Lower lobe of right lung (tissue), 2 donors: ENCODE data around the gene DCX. TPM values are rescaled to one million over a fixed set of nuclear protein-coding genes. Genes with fewer than 3 reads are reported as not detected.

Experiments used
- ATAC-seq, 2 donors: fragments of 200-7000 bp; cut with Tn5 transposase; one replicate each; pipeline ENCODE4 v1.9.1; 2020 to 2022; ENCODE audit warnings: mild to moderate bottlenecking in 2 of 2, moderate library complexity in 2 of 2
- DNase-seq: peaks from one replicate; pipeline ENCODE4 v3.0.0-alpha.2; 2020
- H3K27ac ChIP-seq: fragments of 200-600 bp; one replicate; pipeline ENCODE4 v1.8.0; 2022
- H3K27me3 ChIP-seq: fragments of 200-600 bp; one replicate; pipeline ENCODE4 v1.8.0; 2022; ENCODE audit warnings: low read depth
- H3K36me3 ChIP-seq: fragments of 200-600 bp; one replicate; pipeline ENCODE4 v1.8.0; 2022; ENCODE audit warnings: mild to moderate bottlenecking
- H3K4me1 ChIP-seq: fragments of 200-600 bp; one replicate; pipeline ENCODE4 v1.8.0; 2022
- H3K4me3 ChIP-seq: fragments of 200-600 bp; one replicate; pipeline ENCODE4 v1.8.0; 2022; ENCODE audit warnings: mild to moderate bottlenecking
- H3K9me3 ChIP-seq: fragments of 200-600 bp; one replicate; pipeline ENCODE4 v1.8.0; 2022
- CTCF ChIP-seq: fragments of 200-600 bp; IDR thresholded peaks from one replicate; pipeline ENCODE4 v1.8.0; 2022; ENCODE audit warnings: antibody characterized with exemption, mild to moderate bottlenecking
- intact Hi-C: fragments of 100-400 bp; cut with DNase I; formaldehyde crosslinking; loops from one replicate; pipeline ENCODE4 v1.11.0; 2022
- total RNA-seq: library from RNA; stranded (reverse); fragmentation: NEBNext Ultra II Directional; extraction: Animal tissue kit (Norgen Biotek cat#: 25700); gene quantifications from one replicate; pipeline ENCODE4 v1.2.1, GENCODE V29; 2021
- donor health status: DM: no; HTN: yes; CAD: no; lungs with severe emphysema.

The DCX gene
- total RNA-seq, 1 donor from 2014 or later = not detected

DNA sequence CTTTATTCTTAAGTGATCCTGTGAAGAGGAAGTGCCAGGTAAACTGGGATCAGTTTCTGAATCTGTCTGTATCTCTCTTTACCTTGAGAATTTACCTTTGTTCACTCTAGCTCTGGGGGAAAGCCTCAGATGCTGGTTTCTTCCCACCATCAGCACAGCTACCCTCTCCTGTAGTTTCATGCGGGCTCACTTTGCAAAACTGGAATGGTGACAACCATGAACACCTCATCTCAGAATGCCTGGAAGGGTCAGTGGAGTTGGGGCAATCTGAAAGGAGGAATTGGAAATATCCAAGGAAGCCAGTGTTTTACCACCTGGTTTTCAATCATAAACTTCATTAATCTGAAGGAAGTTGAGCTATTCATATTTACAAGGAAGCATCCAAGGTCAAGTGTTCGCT is 30.8 kb upstream of the DCX start:
- TF ChIP-seq CTCF = no peak
- Histone ChIP-seq H3K9me3 (no peaks in the 10 kb centered on the region), H3K27ac (no peak overlapping the region), H3K4me3 (no peak overlapping the region), H3K27me3 (no peaks in the 10 kb centered on the region), H3K36me3 (no peaks in the 10 kb centered on the region), H3K4me1 (no peaks in the 10 kb centered on the region)
- intact Hi-C loops = no loop called here
- no peak for ATAC-seq
- no peak for DNase-seq

GRCh38 chrX:111435469-111435868 is 23.5 kb upstream of the DCX start:
- Histone ChIP-seq H3K27me3 (no peaks in the 10 kb centered on the region), H3K9me3 (no peaks in the 10 kb centered on the region), H3K4me3 (no peak overlapping the region), H3K27ac (no peak overlapping the region), H3K4me1 (no peaks in the 10 kb centered on the region), H3K36me3 (no peaks in the 10 kb centered on the region)
- no peak for DNase-seq
- TF ChIP-seq CTCF = no peak
- intact Hi-C loops = no loop called here
- no peak for ATAC-seq

DNA sequence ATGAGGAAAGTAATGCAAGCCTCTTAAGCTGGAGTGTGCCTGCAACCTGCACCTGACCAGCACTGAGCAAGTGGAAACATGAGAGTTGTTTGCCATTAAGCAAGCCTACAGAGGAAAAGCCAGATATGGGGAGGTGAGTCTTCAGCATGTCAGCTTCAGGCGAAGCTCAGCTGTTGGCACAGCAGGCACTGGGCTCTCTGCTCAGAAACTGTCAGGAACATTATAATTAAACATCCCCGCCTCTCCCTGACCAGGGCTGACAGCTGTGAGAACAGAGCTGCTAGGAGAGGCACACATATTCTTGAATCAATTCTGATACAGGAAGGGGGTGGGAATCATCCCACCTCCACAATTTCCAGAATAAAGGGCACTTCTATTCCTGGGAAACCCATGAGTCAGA is 19.0 kb upstream of the DCX start:
- H3K27me3 ChIP-seq = no peaks in the 10 kb centered on the region
- no peak for TF ChIP-seq CTCF
- H3K4me1 ChIP-seq = no peaks in the 10 kb centered on the region
- H3K27ac ChIP-seq = no peak overlapping the region
- H3K36me3 ChIP-seq = no peaks in the 10 kb centered on the region
- ATAC-seq = no peak
- no peak overlapping the region for H3K4me3 ChIP-seq
- no peak for DNase-seq
- H3K9me3 ChIP-seq = no peaks in the 10 kb centered on the region
- intact Hi-C loops = no loop called here

GRCh38 chrX:111411557-111411956 is 435 bp downstream of the DCX start:
- H3K27me3 ChIP-seq = no peaks in the 10 kb centered on the region
- intact Hi-C loops = no loop called here
- no peak overlapping the region for H3K27ac ChIP-seq
- DNase-seq (no peak), ATAC-seq (no peak)
- TF ChIP-seq CTCF = no peak
- no peak overlapping the region for H3K4me3 ChIP-seq
- no peaks in the 10 kb centered on the region for H3K36me3 ChIP-seq
- no peaks in the 10 kb centered on the region for H3K4me1 ChIP-seq
- no peaks in the 10 kb centered on the region for H3K9me3 ChIP-seq

DNA sequence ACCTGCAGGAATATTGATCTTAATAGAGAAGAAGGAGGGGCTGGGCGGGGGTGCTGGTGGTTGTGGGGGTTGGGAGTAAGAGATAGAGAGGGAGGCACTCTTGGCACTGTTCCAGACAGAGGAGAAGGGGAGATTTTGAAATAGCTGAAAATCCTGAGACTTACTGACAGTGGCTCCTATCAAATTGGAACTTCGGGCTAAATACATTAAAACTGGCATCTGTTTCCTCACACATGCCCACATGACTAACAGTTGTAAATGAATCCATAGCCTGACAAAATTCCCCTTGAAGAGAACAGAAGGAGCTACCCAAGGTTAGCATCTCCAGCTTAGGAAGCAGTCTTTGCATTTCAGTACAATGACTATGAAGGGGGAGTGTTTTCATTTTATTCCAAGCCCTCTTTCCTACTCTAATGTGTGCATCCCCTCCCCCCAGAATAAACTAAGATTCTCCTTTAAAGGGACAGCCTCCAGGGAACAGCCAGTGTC is 1.4 kb downstream of the DCX start:
- Histone ChIP-seq H3K27ac (no peak overlapping the region), H3K9me3 (no peaks in the 10 kb centered on the region), H3K36me3 (no peaks in the 10 kb centered on the region), H3K4me1 (no peaks in the 10 kb centered on the region), H3K27me3 (no peaks in the 10 kb centered on the region), H3K4me3 (no peak overlapping the region)
- no peak for TF ChIP-seq CTCF
- no peak for DNase-seq
- no peak for ATAC-seq
- intact Hi-C loops = no loop called here

DNA sequence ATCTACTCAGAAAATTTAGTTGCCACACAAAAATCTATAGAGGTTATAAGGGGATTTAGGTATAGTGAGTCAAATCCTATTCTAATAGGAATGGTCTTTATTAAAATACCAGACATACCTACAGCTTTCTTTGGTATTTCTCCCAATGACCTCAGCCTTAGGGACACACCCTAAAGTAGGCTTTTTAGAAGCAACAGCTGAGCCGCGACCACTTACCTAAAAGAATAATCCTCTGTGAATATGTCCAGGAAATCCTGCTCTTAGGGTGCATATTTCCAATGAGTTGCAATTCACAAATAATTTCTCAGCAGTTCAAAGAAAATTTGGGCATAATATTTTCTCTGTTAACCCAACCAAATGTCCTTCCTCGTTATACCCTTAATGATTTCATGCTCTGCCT is 2.7 kb downstream of the DCX start:
- ATAC-seq = no peak
- Histone ChIP-seq H3K27me3 (no peaks in the 10 kb centered on the region), H3K27ac (no peak overlapping the region), H3K9me3 (no peaks in the 10 kb centered on the region), H3K36me3 (no peaks in the 10 kb centered on the region), H3K4me3 (no peak overlapping the region), H3K4me1 (no peaks in the 10 kb centered on the region)
- no peak for DNase-seq
- intact Hi-C loops = no loop called here
- no peak for TF ChIP-seq CTCF
